Uterus (tissue), 4 donors: Measurements from ENCODE around the gene MINDY4. TPM values are rescaled to one million over a fixed set of nuclear protein-coding genes. Genes with fewer than 3 reads are reported as not detected.

Experiments
- DNase-seq, 2 donors: peaks; one replicate each; pipeline ENCODE4 v3.0.0-alpha.2; 2019 to 2020
- H3K27ac ChIP-seq, 2 donors: fragments of 200-600 bp; sonication (generic); 1 replicate in 1 of 2; 2 replicates in 1 of 2; pipeline ENCODE4 v1.5.1; 2016 to 2018
- H3K27me3 ChIP-seq, 2 donors: fragments of 200-600 bp; sonication (generic); one replicate each; pipeline ENCODE4 v1.5.1; 2018 to 2019; ENCODE audit warnings: control low read depth in 1 of 2
- H3K36me3 ChIP-seq, 2 donors: fragments of 200-600 bp; sonication (generic); one replicate each; pipeline ENCODE4 v1.5.1; 2019; ENCODE audit warnings: control low read depth in 1 of 2
- H3K4me1 ChIP-seq, 2 donors: fragments of 200-600 bp; sonication (generic); one replicate each; pipeline ENCODE4 v1.5.1; 2018 to 2019; ENCODE audit warnings: control low read depth in 1 of 2
- H3K4me3 ChIP-seq, 2 donors: fragments of 200-600 bp; sonication (generic); 1 replicate in 1 of 2; 2 replicates in 1 of 2; pipeline ENCODE4 v1.5.1; 2018 to 2019; ENCODE audit warnings: mild to moderate bottlenecking in 1 of 2
- H3K9me3 ChIP-seq, 2 donors: fragments of 200-600 bp; sonication (generic); one replicate each; pipeline ENCODE4 v1.5.1; 2019; ENCODE audit warnings: control low read depth in 1 of 2
- POLR2A ChIP-seq, 2 donors: fragments of 450-650 bp; IDR thresholded peaks; one replicate each; pipeline ENCODE4 v1.6.1; 2016; ENCODE audit warnings: antibody characterized with exemption in 2 of 2, mild to moderate bottlenecking in 1 of 2, moderate library complexity in 1 of 2
- intact Hi-C: fragments of 100-400 bp; cut with DNase I; formaldehyde crosslinking; loops from one replicate; pipeline ENCODE4 v1.15.1; 2023; ENCODE audit warnings: low total_unique reads
- total RNA-seq, 4 donors: library from RNA; depleted of rRNA in 3 of 4; stranded (reverse); fragments of >200 nt in 3 of 4; gene quantifications; one replicate each; pipeline versions ENCODE4 v1.1.0 to v1.2.4, GENCODE V29; 2014 to 2023
- TF ChIP-seq, protein P1 (sequence below), 4 experiments: fragments of 200-600 bp in 2 of 4; fragments of 450-650 bp in 2 of 4; sonication (generic) in 2 of 4; IDR thresholded peaks; one replicate each; pipeline ENCODE4 v1.5.1; 2016 to 2019; ENCODE audit warnings: antibody characterized with exemption in 4 of 4, mild to moderate bottlenecking in 2 of 4, moderate library complexity in 1 of 4
- donor health status: DM: yes; HTN: yes; CAD: no.

Gene MINDY4
- total RNA-seq, 4 donors from 2014 or later: 14.7 to 23.8 (median 16.9) TPM

DNA sequence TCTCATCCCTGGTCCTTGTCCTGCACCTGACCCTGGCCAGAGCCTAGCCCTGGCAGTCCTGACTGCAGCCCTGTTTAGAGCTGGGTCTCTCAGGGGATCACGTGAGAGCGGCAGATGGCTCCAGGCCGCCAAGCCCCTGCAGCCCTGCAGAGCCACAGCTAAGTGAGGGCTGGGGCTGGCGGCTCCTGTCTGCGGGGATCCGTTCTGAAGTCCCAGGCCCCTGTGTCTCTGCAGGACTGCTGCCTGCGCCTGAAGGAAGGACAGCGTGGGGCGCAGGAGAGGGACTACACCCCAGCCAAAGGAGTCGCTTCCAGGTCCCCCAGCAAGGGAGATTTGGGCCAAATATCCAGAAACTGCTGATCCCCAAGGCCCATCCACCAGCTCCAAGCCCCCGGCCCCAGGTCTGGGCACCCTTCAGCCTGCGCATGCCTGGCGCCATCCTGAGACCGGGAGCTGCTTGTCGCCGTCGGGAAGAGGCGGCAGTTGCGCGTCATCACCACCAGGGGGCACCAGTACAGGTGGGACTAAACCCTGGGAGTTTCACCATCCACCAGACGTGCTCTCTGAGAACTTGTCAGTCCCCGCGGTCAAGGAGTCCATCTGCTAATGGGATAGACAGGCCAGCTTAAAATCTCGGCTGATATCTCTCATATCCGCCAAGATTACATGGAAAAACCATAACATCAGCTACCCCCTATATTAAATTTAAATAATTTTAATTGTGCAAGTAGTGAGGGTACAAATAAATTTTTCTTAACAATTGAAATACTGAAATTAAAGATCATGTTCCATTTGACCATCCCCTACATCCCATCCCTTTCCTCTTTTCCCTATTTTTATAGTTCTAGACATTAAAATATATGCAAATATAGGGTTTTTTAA, 167.5 kb downstream of the MINDY4 start:
- no peaks in the 10 kb centered on the region for H3K36me3 ChIP-seq
- no peaks in the 10 kb centered on the region for H3K4me1 ChIP-seq
- no peak overlapping the region for H3K4me3 ChIP-seq
- H3K9me3 ChIP-seq: no peaks in the 10 kb centered on the region
- intact Hi-C loops: no loop called here
- H3K27me3 ChIP-seq: no peaks in the 10 kb centered on the region
- DNase-seq: peak; percentile 69 to 79
- TF ChIP-seq POLR2A (IDR thresholded peaks at IDR 0.05): no peak
- TF ChIP-seq, protein P1, sequence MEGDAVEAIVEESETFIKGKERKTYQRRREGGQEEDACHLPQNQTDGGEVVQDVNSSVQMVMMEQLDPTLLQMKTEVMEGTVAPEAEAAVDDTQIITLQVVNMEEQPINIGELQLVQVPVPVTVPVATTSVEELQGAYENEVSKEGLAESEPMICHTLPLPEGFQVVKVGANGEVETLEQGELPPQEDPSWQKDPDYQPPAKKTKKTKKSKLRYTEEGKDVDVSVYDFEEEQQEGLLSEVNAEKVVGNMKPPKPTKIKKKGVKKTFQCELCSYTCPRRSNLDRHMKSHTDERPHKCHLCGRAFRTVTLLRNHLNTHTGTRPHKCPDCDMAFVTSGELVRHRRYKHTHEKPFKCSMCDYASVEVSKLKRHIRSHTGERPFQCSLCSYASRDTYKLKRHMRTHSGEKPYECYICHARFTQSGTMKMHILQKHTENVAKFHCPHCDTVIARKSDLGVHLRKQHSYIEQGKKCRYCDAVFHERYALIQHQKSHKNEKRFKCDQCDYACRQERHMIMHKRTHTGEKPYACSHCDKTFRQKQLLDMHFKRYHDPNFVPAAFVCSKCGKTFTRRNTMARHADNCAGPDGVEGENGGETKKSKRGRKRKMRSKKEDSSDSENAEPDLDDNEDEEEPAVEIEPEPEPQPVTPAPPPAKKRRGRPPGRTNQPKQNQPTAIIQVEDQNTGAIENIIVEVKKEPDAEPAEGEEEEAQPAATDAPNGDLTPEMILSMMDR (IDR thresholded peaks at IDR 0.05): peak; percentile 74 to 91 (median 85)
- H3K27ac ChIP-seq: no peak overlapping the region

DNA sequence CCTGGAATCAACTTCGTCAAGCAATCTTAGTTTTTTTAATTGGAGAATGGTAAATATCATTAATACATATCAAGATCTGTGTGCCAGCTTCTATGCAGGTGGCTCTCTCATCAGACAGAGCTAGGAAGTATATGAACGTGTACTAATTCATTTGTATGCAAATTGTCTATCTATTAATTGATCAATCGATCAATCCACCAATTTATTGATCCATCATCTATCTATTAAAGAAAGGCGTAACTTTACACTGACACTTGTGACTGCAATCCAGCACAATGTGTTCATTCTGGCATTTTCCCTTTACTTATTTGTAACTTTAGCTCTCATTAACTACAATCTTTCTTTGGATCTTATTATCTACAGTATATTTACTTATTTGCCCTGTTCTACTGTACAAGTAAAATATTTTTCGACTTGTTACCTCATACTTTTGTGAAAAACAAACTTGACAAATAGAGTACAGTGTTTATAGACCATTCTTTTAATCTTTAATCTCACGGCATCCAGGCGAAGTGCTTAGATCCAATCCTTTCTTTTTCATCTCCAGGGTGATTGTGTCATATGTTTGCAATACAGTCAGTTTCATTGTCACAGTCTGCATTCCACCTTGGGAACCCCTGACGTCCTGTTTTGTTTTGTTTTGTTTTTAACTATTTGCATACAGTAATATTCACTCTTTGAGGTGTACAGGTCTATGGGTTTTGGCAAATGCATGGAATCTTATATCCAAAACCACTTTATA, 170.5 kb downstream of the MINDY4 start:
- Histone ChIP-seq H3K36me3 (no peaks in the 10 kb centered on the region), H3K9me3 (no peaks in the 10 kb centered on the region), H3K27ac (no peak overlapping the region), H3K4me3 (no peak overlapping the region), H3K27me3 (no peaks in the 10 kb centered on the region), H3K4me1 (no peaks in the 10 kb centered on the region)
- intact Hi-C loops: no loop called here
- no peak for TF ChIP-seq POLR2A (IDR thresholded peaks at IDR 0.05)
- TF ChIP-seq, protein P1 (IDR thresholded peaks at IDR 0.05): no peak
- DNase-seq: no peak

Other genes starting within 250 kb of the MINDY4 start
- 10 to 100 TPM; 33.5 to 71.2 (median 58.1) TPM for gene GARS1, start 176.5 kb upstream of the MINDY4 start, total RNA-seq
- gene CRHR2, start 89.0 kb upstream of the MINDY4 start, total RNA-seq: under 1 TPM in 1 of 4 donors, not detected in 3; 0.27 TPM
- 10 to 100 TPM in 3 of 4 donors, 1 to 10 TPM in 1; 6.5 to 29.2 (median 20.0) TPM for gene INMT, start 19.3 kb upstream of the MINDY4 start, total RNA-seq
- 100 to 1,000 TPM in 3 of 4 donors, 10 to 100 TPM in 1; 69.6 to 477 (median 370) TPM for gene AQP1, start 140.4 kb downstream of the MINDY4 start, total RNA-seq
- not detected for gene GHRHR, start 192.5 kb downstream of the MINDY4 start, total RNA-seq